Activated CD4-positive, CD25-positive, alpha-beta regulatory T cell treated with anti-CD3 and anti-CD28 coated beads, Interleukin-2, amount 50 U/mL, for 16 hours (primary cell): ENCODE measurements around the gene DYSF.

Source experiments
- DNase-seq: peaks from one replicate; pipeline ENCODE4 v3.0.0-alpha.2; 2020; ENCODE audit warnings: low read depth, low spot score

The DYSF gene

GRCh38 chr2:71672826-71673795 is 219.8 kb downstream of the DYSF start:
- DNase-seq: no peak

DNA sequence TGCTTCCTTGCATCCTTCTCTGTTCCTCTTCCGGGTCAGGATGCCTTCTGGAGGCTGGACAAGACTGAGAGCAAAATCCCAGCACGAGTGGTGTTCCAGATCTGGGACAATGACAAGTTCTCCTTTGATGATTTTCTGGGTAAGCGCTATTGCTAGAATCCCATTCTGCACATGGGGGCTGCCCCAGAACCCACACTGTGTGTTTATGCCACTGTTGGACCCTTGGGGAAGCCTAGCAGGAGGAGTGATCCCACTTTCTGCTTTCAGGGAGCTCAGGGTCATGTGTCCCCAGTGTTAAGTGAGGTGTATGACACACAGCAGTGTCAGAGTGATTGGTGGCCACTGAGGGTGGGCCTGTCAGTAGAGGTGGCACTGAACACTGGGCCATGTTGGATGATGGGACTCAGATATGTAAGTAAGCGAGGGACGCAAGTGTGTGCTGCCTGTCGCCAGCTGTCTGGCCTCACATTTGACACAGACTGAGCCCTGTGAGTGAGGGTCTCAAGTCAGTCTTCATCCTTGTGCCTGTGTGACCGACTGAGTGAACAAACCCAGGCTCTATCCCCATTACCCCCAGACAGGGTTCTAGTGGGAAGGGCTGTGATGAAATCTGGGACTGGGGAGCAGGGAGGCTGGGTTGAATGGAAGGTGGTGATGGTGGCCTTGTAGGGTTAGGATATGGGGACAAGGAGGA is 220.9 kb downstream of the DYSF start:
- no peak for DNase-seq

GRCh38 chr2:71675296-71675695 is 221.9 kb downstream of the DYSF start:
- no peak for DNase-seq

DNA sequence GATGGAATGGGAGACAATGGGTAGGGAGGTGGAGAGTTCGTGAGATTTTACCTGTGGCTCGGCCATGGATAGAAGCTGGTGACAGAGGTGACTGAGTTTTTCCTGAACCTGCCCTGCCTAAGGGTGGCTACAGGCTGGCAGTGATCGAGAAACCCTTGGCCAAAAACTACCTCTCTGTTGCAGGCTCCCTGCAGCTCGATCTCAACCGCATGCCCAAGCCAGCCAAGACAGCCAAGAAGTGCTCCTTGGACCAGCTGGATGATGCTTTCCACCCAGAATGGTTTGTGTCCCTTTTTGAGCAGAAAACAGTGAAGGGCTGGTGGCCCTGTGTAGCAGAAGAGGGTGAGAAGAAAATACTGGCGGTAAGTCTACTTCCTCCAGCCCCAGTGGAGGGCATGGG is 225.5 kb downstream of the DYSF start:
- DNase-seq: no peak

DNA sequence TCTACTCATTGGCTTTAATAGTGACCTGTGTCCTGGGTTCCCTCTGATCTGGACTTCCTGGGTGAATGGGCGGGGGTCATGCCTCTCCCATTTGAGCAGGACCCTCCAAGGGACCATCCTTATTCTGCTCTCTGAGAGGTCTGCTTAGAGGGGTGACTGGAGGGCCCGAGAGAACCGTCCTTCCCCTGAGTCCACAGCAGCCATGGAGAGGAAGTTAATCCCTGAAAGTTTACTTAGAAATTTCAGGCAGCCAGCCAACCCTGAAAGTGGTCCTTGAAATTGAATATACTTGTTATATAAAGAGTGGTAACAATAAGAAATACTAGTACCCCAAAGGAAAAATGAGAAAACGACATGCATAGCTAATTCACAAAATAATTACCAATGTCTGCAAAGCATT is 226.1 kb downstream of the DYSF start:
- no peak for DNase-seq

- no peak for DNase-seq
These were observed 227.6 kb downstream of the DYSF start for GRCh38 chr2:71680925-71681324.

DNA sequence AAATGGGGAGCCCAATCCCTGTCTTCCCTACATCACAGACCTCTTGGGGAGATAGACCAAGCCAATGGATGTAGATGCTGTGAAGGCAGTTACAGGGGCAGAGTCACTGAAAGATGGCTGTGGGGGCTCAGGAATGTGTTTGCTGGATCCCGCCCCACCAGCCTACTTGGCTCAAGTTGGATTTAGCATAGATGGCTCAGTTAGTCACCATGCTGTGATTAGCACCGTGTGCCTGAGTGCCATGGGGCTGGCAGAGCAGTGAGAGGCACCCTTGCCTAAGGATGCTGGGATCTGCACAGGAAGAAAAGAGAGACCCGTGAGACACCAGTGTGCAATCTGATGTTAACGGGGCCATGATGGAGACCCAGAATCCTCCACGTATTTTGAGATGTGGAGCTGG is 228.3 kb downstream of the DYSF start:
- DNase-seq: no peak

- DNase-seq: no peak
These were observed 229.0 kb downstream of the DYSF start for GRCh38 chr2:71682341-71682740.

GRCh38 chr2:71683070-71683469 is 229.7 kb downstream of the DYSF start:
- no peak for DNase-seq

DNA sequence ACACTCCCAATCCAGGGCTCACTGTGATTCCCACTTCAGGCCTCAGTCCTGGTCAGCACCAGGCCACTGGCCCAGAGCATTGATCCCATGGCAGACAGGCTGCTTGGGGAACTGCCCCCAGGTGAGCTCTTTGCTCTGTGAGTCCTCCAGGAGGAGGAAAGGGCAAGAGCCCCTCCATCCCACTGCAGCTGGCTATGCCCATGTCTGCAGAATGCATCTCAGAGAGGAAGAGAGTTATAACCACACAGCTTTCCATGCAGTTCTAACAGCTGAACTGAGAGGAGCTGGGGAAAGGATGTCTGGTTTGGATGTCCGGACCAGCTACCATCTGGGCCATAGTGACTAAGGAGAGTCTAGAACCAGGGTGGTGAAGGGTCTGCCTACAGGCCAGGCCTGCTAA is 230.3 kb downstream of the DYSF start:
- no peak for DNase-seq

GRCh38 chr2:71684226-71685072 is 231.1 kb downstream of the DYSF start:
- DNase-seq: no peak

DNA sequence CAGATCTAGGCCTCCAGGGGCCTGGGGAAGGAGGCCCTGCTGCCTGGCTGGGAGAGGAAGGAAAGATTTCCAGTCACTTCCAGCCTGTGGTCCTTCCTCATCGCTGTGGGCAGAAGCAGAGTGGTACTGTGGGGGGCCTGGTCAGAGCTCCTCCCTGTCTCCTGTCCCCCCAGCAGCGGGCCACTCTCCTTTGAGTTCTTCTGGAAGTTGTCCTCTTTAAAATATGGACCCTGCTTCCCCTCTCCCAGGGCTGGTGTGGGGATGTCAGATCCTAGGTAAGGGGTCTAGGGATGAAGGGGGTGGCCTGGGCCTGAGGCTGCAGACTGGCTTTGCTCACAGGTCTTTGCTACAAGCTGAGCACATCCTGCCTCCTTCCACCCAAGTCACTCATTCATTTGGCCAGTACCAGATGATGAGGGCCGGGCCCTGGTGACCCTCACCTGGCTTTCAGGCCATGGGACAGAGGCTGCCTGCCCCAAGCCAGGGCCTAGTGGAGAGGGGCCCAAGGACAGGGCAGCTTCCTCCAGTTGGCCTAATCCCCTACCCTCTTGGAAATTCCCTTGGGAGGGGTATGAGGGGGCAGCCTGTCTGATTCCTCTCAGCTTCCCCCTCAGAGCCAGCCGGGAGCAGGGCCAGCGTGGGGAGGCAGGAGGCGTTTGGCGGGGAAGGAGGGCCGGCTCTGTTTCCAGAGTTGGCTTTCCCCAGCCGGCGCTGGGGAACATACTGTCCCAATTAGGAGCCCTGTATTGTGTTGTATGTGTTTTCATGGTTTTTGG is 231.9 kb downstream of the DYSF start:
- no peak for DNase-seq

GRCh38 chr2:71685941-71686611 is 232.7 kb downstream of the DYSF start:
- no peak for DNase-seq

GRCh38 chr2:71686781-71687180 is 233.4 kb downstream of the DYSF start:
- no peak for DNase-seq

DNA sequence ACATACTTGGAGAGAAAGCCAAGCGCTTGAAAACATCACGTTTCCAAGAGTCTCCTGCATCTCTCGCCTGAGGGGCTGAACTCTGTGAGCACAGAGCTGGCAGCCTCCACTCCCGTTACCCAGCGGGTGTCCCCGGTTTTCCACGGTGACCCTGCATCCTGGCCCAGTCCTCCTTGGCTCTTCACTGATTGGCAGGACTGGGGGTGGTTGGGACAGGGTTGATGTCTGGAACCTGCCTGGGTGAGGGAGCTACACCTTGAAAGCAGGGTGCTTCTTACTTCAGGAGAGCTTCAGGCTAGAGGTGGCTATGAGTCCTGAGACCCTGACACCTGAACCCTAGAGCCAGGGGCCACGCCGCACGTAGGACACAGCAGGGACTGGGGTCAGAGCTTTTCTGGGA is 234.1 kb downstream of the DYSF start:
- DNase-seq: no peak

DNA sequence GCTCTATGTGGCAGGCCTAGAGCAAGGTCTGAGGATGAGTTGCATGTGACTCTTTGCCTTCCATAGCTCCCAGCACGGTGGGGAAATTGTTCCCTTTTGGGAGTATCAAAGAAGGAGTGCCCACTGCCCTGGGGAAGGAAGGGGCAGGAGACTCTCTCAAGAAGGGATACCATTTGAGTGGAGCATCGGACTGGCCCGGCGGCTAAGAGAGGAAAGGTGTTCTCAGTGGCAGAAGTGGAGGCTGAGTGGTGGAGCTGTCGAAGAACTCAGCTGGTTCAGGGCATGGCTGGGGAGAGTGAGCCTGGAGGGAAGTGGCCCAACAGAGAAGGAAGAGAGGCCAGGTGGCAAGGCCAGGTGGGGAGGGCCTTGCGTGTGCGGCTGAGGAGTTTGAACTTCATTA is 235.2 kb downstream of the DYSF start:
- DNase-seq: no peak

DNA sequence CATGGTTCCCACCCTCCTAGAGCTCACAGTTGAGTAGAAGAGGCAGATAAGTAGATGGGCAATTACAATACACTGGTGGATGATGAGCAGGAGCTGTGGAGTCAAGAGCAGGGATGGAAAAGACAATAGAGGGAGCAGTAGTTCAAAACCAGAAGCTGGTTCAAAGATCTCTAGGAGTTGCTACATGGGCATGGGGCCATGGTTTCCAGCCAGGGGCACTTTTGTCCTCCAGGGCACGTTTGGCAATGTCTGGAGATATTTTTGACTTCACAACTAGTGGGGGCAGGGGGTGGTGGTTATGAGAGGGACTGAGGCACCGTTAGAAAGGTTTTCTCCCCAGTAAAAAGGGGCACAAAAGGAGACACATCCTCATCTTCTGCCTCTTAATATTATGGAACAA is 236.0 kb downstream of the DYSF start:
- no peak for DNase-seq

DNA sequence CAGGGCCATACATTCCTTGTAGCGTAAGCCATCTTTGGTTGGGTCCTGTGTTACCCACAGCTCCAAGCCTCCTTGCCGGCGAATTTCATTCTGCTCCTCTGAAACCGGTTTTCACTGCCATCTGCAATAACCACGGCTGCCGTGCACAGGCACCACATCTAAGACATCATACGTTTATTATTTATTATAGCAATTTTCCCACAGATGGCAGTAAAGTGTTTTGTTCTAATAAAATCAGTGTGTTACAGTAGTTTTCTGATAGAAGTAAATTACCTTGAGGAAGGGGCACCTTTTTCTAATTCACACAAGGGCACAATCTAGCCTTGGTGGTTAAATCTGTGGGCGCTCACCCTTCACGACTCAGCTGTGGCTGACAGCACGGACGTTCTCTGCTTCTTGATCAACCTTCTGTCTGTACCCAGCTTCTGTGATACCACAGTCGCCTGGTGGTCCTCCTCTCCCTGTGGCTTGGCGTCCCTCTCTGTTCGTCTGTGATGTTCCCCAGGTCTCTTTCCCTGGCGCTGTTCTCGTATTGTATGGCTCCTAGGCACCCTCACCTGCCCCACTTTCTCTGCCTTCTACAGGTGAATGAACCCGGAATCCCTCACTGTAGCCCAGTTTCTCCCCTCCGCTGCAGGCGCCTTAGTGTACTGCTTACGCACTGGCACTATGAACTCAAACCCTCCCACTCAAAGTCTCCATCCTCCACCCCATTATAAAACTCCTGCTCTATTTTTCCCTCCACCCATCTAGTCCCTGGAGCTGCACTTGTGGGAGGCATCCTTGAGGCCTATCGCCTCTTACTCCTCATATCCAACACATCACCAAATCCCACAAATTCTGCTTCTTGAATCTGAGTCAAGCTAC is 236.8 kb downstream of the DYSF start:
- no peak for DNase-seq

- no peak for DNase-seq
These were observed 237.6 kb downstream of the DYSF start for GRCh38 chr2:71690876-71691475.
